ENCODE results near the gene ICAM1.

- no peak for TF ChIP-seq CTCF (IDR thresholded peaks at IDR 0.05)
- TF ChIP-seq POLR2A (IDR thresholded peaks at IDR 0.05), result peak in 1 of 2 donors; percentile 1
Observed at GRCh38 chr19:10270180-10270615, 722 bp upstream of the ICAM1 start.

Measured in thyroid gland (tissue), 4 donors.